Measurements from ENCODE around the gene LRMDA.

Gene LRMDA

DNA sequence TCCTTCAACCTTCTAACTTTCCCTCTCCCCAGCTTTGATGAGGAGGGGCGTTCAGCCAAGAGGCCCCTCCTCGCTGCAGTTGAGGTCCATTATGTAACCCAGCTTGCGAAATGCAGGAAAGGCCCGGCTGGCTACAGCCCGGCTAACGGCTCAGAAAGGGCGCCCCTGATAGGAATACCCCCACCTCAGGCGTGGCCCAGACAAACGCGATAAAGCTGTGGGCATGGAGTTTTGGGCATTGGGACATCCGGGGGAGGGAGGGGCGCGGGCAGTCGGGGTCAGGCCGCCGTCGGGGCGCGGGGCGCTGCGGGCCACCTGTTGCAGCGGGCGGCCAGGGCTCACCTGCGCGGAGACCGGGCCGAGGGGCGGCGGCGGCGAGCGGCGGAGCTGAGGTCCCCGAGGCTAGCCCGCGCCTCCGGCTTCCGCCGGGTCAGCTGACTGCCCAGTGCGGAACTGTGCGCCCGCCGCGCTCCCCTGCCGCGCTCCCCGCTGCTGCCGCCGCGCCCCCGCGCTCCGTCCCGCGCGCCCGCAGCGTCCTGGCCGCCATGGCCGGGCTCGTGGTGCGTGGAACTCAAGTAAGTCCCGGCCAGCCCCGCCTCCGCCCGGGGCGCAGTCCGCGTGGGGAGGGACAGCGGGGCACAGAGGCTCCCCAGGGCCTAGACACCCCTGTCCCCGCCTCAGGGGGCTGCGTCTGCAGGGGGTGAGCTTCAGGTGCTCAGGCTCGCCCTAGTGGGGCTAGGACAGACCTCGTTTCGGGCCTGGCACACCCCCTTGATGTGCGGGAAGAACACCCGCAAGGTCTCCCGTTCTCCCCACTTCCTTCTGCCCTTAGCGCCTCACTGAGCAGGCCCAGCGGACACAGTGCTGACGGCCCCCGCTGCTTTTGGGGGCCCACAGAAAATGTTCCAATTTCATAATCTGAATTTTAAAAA, at the start of gene LRMDA:
Gene LRMDA, plus strand, starts transcription at position 445 of the 932 bp plus-strand sequence.
- no peak for DNase-seq

DNA sequence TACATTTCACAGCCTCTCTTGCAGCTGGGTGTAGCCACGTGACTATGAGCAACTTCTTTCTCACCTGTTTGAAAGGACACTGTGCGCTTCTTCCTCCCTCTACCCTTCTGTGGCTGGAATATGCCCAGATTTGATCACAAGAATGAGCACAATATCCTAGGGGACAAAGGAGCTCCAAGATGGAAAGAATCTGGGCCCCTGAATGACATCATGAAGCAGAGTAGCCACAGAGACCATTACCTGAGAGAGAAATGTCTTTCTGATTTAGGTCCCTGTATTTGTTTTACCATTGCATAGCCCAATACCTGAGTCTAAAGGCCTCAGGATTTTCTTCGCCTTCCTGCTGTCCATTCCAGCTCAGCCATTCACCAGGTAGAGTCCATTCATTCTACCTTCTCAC, 45.3 kb upstream of the LRMDA start:
- no peak for DNase-seq

DNA sequence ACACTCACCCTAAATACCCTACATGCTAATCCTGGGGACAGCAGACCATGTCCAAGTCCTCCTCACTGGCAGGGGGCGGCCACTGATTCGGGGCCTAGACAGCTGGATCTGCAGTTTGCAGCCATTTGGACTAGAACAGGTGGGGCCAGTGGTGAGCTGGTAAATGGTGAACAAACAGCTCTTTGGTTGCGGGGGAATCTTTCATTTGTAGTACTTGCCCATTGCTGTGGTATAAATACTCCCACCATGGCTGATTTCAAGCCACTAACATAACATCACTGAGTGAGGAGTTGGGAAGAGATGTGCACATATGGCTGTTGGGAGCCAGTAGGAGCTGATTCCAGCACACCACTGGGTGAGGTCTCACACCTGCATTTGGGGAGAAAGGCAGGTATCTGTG, 43.3 kb upstream of the LRMDA start:
- no peak for DNase-seq

DNA sequence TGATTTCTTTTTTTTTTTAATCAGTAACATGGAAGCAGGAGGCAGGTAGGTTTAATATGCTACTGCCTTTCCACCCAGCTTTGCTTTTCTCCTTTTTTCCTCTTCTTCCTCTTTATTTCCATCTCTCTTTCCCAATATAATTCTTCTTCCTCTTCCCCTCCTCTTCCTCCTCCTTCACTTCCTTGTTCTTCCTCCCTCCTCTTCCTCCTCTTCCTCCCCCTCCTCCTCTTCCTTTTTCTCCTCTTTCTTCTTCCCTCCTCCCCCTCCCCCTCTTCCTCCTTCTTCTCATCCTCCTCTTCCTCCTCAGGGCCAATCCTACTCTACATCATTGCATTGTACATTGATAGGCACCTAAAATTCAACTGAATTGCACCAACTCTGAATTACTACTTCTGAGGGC, 41.2 kb upstream of the LRMDA start:
- DNase-seq = no peak

DNA sequence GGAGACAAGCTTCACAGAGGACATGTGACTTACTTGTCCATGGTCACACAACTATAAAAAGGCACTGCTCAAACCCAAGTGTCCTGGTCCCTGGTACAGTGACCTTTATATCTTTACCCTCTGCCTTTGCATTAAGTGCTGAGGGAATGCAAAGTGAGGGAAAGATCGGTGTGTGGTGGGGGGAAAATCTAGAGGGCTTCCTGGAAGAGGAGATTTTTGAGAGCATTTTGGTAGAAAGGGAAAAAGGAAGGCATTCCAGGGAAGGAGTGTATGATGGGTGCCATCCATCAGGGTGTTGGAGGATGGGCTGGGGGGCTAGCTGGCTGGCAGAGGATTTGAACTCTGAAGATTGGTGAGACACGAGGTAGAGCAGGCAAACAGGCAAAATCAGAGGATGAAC, 39.2 kb upstream of the LRMDA start:
- DNase-seq = no peak

DNA sequence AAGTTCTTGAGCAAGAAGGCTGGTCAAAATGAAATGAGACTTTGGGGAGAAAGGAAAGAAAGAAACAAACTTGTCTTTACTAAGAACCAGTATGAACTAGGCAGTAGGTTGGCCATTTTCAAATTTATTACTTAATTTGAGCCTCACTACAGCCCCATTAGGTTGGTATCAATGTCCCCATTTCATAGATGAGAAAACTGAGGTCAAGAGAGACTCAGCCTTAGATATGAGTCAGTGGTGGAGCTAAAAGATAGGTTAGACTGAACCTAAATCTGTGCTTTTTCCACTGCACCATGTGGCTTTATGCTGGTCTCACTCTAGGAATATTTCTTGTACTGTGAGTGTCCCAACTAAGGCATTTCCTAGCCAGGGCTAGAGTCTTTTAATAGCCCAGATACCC, 38.7 kb upstream of the LRMDA start:
- DNase-seq = no peak

DNA sequence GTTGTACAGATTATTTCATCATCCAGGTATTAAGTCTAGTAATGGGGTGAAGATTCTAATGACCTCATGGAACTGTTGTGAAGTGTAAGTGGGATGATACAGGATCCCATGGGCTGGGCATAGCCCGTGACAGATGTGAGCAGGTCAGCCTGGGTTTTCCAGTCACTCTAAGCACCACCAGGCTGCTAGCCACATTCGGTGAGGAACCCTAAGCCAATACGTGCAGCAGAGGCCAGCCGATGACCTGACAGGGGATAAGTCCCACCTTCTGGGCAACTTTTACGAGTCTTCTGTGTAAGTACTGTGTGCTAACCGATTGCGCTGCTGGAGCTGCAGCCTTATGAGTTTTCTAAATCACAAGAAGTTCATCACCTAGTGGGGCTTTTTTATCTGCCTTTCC, 37.2 kb upstream of the LRMDA start:
- no peak for DNase-seq

DNA sequence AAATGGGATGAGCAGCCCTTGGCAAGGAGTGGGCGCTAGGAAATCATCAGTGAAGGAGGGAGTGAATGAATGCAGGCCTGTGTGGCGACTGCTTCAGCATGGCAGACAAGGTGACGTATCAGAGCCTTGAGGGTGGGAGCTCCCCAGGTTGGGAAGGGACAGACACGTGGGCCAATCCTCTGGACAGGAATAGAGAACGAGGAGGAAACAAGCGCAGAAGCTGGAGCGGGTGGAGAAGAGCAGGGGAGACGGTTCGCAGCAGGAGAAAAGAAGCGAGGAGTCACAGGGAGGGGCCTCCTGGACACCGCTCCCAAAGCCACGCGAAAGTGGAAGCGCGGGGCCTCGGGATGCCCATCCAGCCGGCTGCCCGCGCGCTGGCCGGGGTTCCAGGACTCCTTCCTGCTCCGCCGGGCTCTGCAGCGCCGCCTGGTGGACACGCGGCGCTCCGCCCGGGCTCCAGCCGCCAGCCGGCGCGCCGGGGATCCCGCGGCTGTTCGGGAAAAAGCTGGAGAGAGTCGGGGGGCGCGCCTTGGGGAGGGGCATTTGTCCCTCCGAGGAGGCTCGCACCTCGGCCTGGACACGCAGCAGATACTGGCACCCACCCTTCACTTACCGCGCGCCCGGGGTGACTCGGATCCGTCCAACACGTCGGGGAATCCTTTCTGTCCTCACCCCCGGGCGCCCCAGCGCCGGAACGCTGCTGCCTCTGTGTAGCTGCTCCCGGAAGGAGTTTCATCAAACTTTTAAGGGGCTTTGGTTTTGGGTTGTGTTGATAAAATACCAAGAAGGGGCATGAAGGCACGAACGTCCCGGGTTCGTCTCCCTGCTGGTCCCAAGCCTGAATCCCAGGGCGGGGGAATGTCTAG, 36.1 kb upstream of the LRMDA start:
- peak; percentile 39 for DNase-seq

DNA sequence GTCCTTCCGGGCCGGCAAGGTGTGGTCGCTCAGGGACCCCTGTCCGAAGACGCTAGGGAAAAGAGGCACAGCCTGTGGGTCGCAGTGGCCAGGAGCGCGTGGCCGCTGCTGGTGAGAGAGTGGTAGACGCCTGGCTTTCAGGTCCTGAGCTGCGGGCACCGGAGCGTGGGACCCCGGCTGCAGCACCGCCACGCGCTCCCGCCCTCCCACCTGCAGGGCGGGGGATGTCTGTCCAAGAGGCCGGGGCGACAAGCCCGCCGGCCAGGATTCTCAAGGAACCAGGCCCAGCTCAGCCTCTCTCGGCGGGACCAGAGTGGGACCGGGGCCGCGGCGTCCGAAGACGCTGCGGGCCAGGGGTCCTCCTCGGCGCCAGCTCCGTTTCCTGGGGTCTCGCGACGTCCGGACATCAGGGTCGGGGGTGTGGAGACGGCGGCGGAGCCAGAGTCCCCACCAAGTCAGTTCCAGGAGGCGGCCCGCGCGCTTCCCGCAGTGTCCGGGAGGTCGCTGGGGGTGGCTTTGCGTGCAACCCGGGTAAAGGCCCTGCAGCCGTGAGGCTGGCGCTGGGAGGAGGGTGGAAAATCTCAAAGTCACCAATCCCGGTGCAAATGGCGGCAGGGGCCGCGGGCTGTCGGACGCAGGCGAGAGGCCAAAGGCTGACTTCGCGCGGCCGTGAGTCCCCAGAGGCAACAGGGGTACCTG, 35.3 kb upstream of the LRMDA start:
- DNase-seq = no peak

DNA sequence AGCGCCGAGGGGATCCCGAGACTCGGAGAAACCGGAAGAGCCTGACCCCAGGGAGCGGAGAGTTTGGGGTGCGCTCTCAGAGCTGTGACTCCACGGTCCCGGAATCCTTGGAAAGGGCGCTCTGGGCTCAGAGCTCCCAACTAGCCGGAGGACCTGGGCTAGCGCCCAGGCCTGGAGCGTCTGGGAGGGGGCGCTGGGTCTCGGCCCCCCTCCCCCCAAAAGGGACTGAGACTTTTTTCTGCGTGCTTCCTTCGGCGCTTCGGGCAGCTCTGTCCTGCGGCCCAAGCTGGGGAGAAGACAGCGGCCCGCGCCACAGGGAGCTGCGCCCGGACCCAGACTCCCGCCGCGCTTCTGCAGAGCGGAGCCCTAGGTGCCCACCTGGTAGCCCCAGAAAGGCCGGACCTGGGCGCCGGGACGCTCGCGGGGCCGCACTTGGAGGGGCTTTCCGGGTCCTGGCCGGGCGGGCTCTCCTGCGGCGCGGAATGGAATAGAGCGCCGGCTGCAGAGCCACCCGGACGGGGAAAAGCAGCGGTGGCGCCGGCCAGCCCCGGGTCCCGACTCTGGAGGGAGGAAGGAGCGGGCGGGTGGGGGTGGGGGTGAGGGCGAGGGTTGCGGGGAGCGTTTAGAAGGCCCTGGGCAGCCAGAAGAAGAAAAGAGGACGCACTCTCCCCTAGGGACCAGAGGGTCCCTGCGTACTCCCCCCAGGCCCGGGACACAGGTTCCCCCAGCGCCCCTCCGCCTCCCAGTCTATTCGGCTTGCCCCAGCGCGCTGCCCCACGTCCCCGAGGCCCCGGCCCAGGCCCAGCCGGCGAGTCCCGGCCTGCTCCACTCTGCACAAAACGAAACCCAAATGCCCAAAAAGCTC, 34.6 kb upstream of the LRMDA start:
- DNase-seq = no peak

DNA sequence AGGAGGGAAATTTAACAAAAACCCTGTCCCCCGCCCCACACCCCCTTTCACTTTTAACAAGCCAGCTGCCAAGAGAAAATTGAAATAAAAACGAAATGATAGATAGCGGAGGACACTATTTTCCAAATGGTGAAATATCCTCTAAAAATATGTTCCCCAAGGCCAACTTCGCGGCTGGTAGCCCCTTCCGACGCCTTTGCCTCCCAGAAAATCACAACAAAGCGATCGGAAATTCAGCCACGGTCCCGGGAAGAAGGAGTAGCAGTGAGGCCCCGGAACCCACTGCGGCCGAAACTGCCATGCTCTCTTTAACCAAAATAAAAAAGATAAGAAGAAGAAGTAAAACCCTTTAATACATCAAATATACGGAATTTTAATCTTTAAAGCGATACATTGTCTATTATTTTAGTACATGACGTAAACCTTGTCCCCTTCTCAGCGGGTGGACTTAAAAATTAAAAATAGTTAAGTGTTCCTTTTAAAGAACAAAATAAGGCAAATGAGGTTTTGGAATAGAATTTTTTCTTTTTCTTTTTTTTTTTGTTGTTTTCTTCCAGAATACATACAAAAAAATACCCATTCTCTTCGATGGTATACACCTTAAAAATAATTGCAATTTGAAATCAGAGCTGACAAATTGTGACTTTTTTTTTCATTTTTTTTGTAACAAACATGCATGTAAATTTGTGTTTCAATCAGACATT, 33.8 kb upstream of the LRMDA start:
- no peak for DNase-seq

DNA sequence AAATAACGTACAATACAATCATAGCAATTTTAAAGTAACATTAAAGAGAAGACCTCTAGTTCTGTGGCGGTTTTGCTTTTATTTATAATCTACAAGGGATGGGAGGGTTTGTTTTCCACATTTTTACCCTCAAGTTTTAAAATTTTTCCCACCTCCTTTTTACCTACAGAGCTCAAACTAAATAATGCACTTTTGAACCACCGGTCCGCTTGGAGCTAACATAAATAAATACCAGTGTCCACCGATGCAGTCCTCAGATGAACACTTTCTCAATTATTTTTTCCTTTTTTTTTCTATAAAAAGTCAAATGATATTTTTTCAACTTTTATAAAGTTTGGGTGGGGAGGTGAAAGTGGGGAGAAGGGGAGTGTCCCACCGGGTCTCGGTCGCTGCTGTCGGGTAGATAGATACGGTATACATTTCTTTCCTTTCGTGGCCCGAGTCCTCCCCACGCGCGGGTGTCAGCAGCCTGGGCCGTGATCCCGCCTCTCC, 33.2 kb upstream of the LRMDA start:
- no peak for DNase-seq

DNA sequence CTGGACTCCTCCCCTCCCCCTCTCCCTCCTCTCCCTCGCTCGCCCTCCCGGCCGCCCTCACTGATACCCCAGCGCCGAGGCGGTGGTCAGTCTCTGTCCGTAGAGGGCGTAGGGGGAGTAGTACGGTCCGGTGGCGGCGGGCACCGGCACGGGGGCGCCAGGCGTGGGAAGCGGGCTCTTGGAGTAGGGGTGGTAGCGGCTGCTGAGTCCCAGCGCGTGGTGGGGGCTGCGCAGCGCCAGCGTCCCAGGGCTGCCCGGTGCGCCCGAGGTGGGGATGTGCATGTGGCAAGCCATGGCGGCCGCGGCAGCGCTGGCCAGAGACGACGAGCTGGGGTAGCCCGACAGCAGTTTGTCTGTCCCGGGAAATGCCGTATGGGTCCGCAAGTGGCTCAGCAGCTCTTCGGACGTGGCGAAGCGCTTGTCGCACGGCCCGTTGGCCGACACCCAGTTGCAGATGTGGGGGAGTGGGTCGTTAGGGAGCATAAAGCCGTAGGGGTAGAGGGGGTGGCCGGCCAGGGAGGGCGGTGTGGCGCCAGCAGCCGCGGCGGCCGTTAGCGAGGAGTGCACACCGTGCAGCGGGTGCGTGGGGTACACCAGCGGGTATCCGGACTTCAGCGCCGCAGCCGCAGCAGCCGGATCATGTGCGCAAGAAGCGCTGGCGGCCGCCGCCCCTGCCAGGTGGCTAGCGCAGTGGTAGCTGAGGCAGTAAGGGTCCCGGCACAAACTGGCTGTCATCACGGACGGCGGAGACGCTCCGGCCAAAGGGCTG, 32.5 kb upstream of the LRMDA start:
- no peak for DNase-seq

DNA sequence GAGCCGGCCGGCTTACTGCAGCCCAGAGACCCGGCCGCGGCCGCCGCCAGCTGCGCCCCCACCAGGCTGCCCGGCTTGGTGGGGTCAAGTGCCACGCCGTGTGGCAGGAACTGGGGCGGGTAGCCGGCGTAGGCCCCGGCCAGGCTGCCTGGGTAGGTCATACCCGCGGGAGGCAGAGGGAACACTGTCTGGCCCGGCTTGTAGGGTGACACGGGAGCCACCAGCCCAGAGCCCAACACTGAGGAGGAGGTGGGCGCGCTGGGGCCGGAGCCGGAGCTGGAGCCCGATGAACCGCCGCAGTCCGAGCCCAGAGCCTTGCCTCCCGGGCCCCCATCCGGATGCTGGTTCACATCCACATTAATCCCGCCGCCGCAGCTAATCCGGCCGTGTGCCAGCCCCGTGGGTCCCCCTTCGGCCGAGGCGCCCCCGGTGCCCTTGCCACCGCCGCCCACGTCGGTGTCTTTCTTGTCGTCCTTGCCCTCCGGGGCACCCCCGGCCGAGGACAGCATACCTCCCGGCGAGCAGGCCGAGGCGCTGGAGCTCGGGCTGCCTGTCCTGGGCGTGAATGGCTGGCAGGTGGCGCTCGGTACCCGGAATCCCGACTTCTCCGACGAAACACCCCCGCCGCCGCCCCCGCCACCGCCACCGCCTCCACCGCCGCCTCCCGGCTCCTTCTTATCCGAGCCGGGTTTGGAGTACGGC, 31.8 kb upstream of the LRMDA start:
- peak; percentile 65 for DNase-seq

DNA sequence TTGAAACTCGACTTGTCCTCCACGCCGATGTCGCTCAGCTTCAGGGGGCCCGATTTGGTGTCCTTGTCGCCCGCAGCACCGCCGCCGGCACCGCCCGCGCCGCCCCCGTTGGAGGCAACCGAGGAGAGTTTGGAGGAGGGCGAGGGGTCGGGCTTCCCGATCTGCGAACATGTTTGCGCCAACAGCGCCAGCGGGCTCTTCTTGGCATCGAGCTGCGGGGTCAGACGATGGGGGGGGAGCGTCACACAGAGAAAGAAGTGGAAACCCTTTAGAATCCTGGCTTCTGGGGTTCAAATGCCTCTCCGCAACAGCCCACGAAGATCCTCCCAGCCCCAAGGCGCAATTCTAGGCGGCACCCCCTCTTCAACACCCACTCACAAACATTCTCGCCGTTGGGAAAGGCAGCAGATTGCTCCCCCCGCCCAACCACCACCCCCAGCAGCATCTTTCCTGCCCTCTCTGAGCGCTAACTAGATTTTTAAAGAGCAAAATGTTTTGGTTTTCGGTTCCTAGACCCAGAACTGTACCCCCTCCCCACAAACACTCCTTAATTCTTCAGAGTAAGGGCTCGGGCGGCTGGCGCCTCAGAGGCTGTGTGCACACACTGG, 31.2 kb upstream of the LRMDA start:
- DNase-seq = no peak

DNA sequence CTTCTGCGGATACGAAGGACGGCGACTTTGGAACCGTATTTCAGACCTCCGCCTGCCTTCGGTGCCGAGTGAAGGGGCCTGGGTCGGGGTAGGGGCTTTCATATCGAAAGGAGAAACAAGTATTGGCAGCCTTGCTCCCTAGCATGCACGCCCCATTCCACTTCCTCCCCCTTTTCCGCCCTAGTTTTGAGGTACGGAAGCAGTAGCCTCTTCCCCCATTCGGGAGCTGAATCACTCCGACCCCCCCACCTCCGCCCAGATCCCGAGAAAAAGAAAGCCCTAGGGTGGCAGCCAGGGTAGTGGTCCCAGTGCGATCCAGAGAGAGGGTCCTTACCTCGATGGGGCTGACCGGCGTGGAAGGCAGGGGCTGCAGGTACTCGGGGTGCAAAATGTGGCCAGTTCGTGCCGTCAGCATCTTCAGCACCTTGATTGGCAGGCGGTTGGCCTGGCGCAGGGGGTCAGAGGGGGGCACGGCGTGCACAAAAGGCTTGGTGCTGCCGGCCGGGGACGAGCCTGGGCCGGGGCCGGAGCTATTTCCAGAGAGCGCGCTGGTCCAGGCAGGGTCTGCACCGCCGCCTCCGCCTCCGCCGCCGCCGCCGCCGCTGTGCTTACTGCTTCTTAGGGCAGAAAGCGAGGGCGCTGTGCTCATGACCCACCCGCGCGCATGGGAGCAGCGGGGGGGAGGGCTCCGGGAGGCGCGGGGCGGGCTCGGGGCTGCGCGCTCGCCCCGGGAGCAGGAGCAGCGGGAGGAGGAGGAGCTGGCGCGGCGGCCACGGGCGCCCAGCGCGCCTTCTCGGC, 30.5 kb upstream of the LRMDA start:
- peak; percentile 32 for DNase-seq

DNA sequence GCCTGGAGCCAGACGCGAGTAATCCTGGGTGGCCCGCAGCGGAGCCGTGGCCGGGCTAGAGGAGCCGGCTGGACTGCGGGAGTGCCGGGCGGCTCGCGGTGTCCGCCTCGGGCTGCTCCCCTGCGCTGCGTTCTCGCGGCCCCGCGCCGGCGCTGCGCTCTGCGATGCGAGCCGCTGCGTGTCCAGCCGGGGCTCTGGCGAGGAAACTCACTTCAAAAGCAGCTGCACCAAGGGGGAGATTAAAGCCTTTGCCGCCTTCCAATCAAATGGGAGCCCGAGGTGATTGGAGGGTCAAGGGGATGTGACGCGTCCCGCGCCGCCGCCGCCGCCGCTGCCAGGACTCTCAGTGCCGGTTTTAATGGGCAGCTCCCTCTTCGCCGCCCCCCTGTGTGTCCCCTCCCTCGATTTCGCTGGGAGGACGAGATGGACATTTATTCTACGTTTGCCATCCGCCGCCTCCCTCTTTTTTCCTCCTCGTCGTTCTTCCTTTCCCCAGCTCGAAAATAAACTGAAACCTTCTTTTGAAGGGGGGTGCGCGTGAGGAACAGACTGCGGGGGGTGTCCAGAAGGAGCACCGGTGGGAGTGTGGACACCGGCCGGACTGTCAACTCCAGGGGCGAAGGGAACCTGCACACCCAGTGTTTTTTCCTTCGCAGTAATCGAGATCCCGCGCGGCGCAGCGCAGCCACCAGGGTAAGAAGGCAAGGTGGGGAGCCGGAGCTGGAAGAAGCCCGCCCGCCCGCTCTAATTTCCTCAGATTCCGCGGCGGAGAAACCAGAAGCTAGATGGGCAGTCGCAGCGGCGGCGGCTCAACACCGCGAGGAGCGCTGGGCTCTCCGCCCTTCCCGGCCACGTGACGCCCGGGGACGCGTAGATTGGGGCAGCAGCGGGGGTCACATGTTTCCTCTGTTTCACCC, 29.6 kb upstream of the LRMDA start, which contains the start of gene ZNF503:
Gene ZNF503, minus strand, starts transcription at position 196 of the 917 bp plus-strand sequence. CDS start 345 bp downstream, outside the sequence.
- DNase-seq = peak; percentile 62

Measured in activated CD4-positive, alpha-beta T cell treated with anti-CD3 and anti-CD28 coated beads, Interleukin-2, Interleukin-6, amounts not matched to agents 100 ng/mL and 50 ng/mL, durations not matched to agents 16 hours and 8 hours (primary cell).